Fibroblast of skin of left biceps (primary cell): ENCODE results near the gene GPR162.
A peak's percentile ranks its signal among the peaks of the same experiment; 100 is the strongest.
"Not testable (repeated sequence)": the region's sequence is repeated elsewhere in the genome, so short reads cannot be mapped to it uniquely, and the experiment has no call there.

Source experiments
- DNase-seq, 2 experiments: peaks; one replicate each; pipeline ENCODE4 v3.0.0-alpha.2; 2013; ENCODE audit warnings: low read depth in 2 of 2

The GPR162 gene

GRCh38 chr12:6858799-6859198 lies 37.2 kb downstream of the GPR162 start:
- no peak for DNase-seq

GRCh38 chr12:6860116-6860515 lies 38.5 kb downstream of the GPR162 start:
- DNase-seq = no peak

- DNase-seq = no peak
Measured at GRCh38 chr12:6860942-6861341, 39.3 kb downstream of the GPR162 start.

GRCh38 chr12:6861391-6861790 lies 39.8 kb downstream of the GPR162 start:
- no peak for DNase-seq

GRCh38 chr12:6863033-6863432 lies 41.4 kb downstream of the GPR162 start:
- DNase-seq = no peak

GRCh38 chr12:6863586-6864321 lies 42.1 kb downstream of the GPR162 start:
- DNase-seq = no peak

- not testable (repeated sequence) for DNase-seq
Measured at GRCh38 chr12:6865307-6865706, 43.7 kb downstream of the GPR162 start.

- no peak for DNase-seq
Measured at GRCh38 chr12:6866163-6866919, 44.7 kb downstream of the GPR162 start.

- no peak for DNase-seq
Measured at GRCh38 chr12:6866920-6867412, 45.3 kb downstream of the GPR162 start.

- peak in 1 of 2 experiments; percentile 50 for DNase-seq
Measured at GRCh38 chr12:6867413-6868210, 46.0 kb downstream of the GPR162 start, which contains the start of gene TPI1. TSS of gene TPI1 (plus strand) at chr12:6867531. CDS start at chr12:6867567, 36 bp downstream.

GRCh38 chr12:6868211-6869048 lies 46.8 kb downstream of the GPR162 start:
- DNase-seq = no peak

GRCh38 chr12:6869049-6870021 lies 47.7 kb downstream of the GPR162 start:
- DNase-seq = no peak

GRCh38 chr12:6870304-6870703 lies 48.7 kb downstream of the GPR162 start:
- DNase-seq = not testable (repeated sequence)

- DNase-seq = no peak
Measured at GRCh38 chr12:6871052-6871957, 49.7 kb downstream of the GPR162 start.

GRCh38 chr12:6872073-6873048 lies 50.7 kb downstream of the GPR162 start:
- DNase-seq = peak in 1 of 2 experiments; percentile 38

- DNase-seq = peak; percentile 70 to 76
Measured at GRCh38 chr12:6873094-6874014, 51.7 kb downstream of the GPR162 start, which contains the start of gene SPSB2. TSS of gene SPSB2 (minus strand) at chr12:6873303. CDS start at chr12:6872901, 402 bp downstream.
